ENCODE data around the gene CLEC4C. TPM values are rescaled to one million over a fixed set of nuclear protein-coding genes. Genes with fewer than 3 reads are reported as not detected.

The CLEC4C gene, protein sequence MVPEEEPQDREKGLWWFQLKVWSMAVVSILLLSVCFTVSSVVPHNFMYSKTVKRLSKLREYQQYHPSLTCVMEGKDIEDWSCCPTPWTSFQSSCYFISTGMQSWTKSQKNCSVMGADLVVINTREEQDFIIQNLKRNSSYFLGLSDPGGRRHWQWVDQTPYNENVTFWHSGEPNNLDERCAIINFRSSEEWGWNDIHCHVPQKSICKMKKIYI
- total RNA-seq: not detected in 2 replicates

DNA sequence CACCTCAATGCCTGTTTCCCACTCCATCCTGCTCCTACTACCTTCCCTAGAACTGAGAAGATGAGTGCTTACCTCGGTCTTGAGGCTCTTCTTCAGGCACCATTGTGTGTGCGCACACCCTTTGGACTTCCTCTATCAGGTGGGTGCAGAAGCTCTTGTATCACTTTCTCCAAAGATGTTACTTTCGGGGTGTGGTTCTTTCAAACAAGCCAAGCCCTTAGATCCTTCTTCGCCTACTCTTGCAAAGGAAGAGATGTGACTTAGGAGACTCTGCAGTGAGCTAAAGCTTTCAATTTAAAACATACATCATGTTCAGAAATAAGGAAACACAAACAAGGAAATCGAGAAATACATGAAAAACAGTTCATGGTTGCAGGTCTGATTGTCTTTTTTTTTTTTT lies at the start of gene CLEC4C:
CLEC4C (minus strand) TSS at position 130 of the 400 bp plus-strand sequence; CDS start at position 103, 27 bp downstream.

DNA sequence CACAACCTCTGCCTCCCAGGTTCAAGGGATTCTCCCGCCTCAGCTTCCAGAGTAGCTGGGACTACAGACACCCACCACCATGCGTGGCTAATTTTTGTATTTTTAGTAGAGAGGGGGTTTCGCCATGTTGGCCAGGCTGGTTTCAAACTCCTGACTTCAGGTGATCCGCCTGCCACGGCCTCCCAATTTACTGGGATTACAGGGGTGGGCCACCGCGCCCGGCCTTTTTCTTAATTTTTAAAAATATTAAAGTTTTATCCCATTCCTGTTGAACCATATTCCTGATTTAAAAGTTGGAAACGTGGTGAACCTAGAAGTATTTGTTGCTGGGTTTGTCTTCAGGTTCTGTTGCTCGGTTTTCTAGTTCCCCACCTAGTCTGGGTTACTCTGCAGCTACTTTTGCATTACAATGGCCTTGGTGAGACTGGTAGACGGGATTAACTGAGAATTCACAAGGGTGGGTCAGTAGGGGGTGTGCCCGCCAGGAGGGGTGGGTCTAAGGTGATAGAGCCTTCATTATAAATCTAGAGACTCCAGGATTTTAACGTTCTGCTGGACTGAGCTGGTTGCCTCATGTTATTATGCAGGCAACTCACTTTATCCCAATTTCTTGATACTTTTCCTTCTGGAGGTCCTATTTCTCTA lies 41.8 kb upstream of the CLEC4C start, which contains the start of gene NANOG:
NANOG (plus strand) TSS at position 519 of the 645 bp plus-strand sequence. CDS start 213 bp downstream, outside the sequence.

DNA sequence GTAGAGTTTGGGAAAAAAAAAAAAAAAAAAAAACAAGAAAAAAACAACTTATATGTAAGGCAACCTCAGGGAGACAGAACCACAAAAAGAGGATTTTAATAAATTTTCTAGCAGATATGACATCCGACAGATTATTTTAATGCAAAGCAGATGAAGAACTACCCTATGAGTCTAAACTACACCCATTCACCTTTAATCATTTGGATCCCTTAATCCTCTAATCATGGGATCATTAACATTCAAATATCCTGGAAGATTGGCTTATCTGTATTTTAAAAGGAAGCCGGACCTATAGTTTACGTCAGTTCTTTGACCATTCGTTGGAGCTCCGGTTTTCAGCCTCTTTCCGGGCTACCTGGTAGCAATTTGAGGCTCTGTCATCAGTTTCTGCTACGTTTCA lies 36.0 kb downstream of the CLEC4C start, which contains the start of gene DPPA3:
DPPA3 (plus strand) TSS at position 301 of the 400 bp plus-strand sequence. CDS start 138 bp downstream, outside the sequence.

DNA sequence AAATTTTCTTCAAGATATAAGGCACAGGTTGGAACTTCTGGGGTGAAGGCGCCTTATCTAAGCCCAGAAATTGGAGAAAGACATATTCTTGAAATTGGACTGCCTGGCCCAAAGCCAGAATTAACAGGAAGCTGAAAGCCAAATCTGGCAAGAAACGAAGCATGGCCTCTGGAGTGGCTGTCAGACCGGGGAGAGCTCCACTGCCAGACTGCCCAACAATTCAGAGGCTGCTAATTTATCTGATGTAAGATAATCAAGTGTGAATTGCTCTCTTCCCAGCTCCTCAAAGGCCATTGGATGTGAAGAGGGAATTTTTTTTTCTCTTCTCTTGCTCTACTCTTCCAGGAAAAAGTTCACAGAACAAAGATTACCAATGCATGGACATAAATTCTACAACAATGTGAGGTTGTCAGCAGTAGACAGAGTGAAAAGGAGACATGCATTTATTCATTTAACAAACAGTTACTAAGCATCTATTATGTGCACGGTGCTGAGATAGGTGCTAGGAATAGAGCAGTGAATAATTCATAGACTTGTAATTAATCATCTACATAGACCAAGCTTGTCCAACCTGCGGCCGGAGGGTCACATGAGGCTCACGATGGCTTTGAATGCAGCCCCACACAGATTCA lies 51.5 kb downstream of the CLEC4C start, which contains the start of gene GDF3:
GDF3 (minus strand) TSS at position 210 of the 632 bp plus-strand sequence; CDS start at position 163, 47 bp downstream.

Other genes starting within 250 kb of the CLEC4C start
- gene CD163, start 243.6 kb downstream of the CLEC4C start, total RNA-seq: not detected in 2 replicates
- gene APOBEC1, start 81.5 kb downstream of the CLEC4C start, total RNA-seq: not detected in 2 replicates
- not detected in 2 replicates for gene GDF3, start 51.6 kb downstream of the CLEC4C start, total RNA-seq
- gene DPPA3, start 35.9 kb downstream of the CLEC4C start, total RNA-seq: not detected in 2 replicates
- gene NANOGNB, start 17.8 kb upstream of the CLEC4C start, total RNA-seq: not detected in 2 replicates
- gene NANOG, start 42.0 kb upstream of the CLEC4C start, total RNA-seq: not detected in 2 replicates
- not detected in 2 replicates for gene SLC2A14, start 125.5 kb upstream of the CLEC4C start, total RNA-seq
- gene SLC2A3, start 188.8 kb upstream of the CLEC4C start, total RNA-seq: 31.7 and 52.7 TPM in 2 replicates